WERI-Rb-1 (cell line): Measurements from ENCODE around the gene LTBR.

ENCODE experiments used
- DNase-seq: peaks from one replicate; pipeline ENCODE4 v3.0.0-alpha.2; 2020
- H3K27ac ChIP-seq: fragments of 250-450 bp; sonication (Bioruptor Pico); 2 replicates; pipeline ENCODE4 v1.5.1; 2020; ENCODE audit warnings: mild to moderate bottlenecking, moderate library complexity
- H3K27me3 ChIP-seq: fragments of 250-450 bp; sonication (Bioruptor Pico); 2 replicates; pipeline ENCODE4 v1.5.1; 2021; ENCODE audit warnings: mild to moderate bottlenecking, low read depth, moderate library complexity; ENCODE audit not compliant: insufficient read depth, severe bottlenecking
- H3K36me3 ChIP-seq: fragments of 250-450 bp; sonication (Bioruptor Pico); 2 replicates; pipeline ENCODE4 v1.5.1; 2020; ENCODE audit warnings: mild to moderate bottlenecking, moderate library complexity
- H3K4me3 ChIP-seq: 2 replicates; pipeline ENCODE4 v1.5.1; 2011; ENCODE audit warnings: low read depth, mild to moderate bottlenecking, control low read depth, low read length
- H3K9me3 ChIP-seq: fragments of 250-450 bp; sonication (Bioruptor Pico); 2 replicates; pipeline ENCODE4 v1.5.1; 2021; ENCODE audit warnings: mild to moderate bottlenecking, moderate library complexity; ENCODE audit not compliant: severe bottlenecking
- CTCF ChIP-seq: IDR thresholded peaks from 2 replicates; pipeline ENCODE4 v1.5.1; 2011; ENCODE audit warnings: low read depth, mild to moderate bottlenecking, control low read depth, inconsistent platforms, low read length

LTBR gene

GRCh38 chr12:6354495-6355393, 29.2 kb upstream of the LTBR start:
- H3K36me3 ChIP-seq, result no peaks in the 10 kb centered on the region
- no peak overlapping the region for H3K4me3 ChIP-seq
- H3K27me3 ChIP-seq, result no peaks in the 10 kb centered on the region
- H3K27ac ChIP-seq, result no peak overlapping the region
- peaks cover 2% of the 10 kb centered on the region for H3K9me3 ChIP-seq
- DNase-seq, result no peak
- 0 out of 2 replicates have a peak, but pooled peaks have one; percentile 12 for TF ChIP-seq CTCF

GRCh38 chr12:6355491-6356373, 28.2 kb upstream of the LTBR start:
- Histone ChIP-seq H3K27me3 (no peaks in the 10 kb centered on the region), H3K4me3 (no peak overlapping the region), H3K9me3 (no peaks in the 10 kb centered on the region), H3K27ac (no peak overlapping the region), H3K36me3 (no peaks in the 10 kb centered on the region)
- DNase-seq, result no peak
- peak; percentile 58 for TF ChIP-seq CTCF

GRCh38 chr12:6356374-6356820, 27.6 kb upstream of the LTBR start:
- Histone ChIP-seq H3K4me3 (no peak overlapping the region), H3K9me3 (no peaks in the 10 kb centered on the region), H3K36me3 (no peaks in the 10 kb centered on the region), H3K27ac (no peak overlapping the region), H3K27me3 (no peaks in the 10 kb centered on the region)
- no peak for DNase-seq
- TF ChIP-seq CTCF, result no peak

GRCh38 chr12:6358881-6359280, 25.1 kb upstream of the LTBR start:
- Histone ChIP-seq H3K27me3 (no peaks in the 10 kb centered on the region), H3K27ac (no peak overlapping the region), H3K9me3 (no peaks in the 10 kb centered on the region), H3K36me3 (no peaks in the 10 kb centered on the region), H3K4me3 (no peak overlapping the region)
- DNase-seq, result no peak
- TF ChIP-seq CTCF, result no peak

GRCh38 chr12:6360080-6360571, 23.8 kb upstream of the LTBR start:
- no peaks in the 10 kb centered on the region for H3K9me3 ChIP-seq
- no peak for DNase-seq
- no peaks in the 10 kb centered on the region for H3K36me3 ChIP-seq
- no peak overlapping the region for H3K4me3 ChIP-seq
- TF ChIP-seq CTCF, result no peak
- no peak overlapping the region for H3K27ac ChIP-seq
- no peaks in the 10 kb centered on the region for H3K27me3 ChIP-seq
